Aorta (tissue), 5 donors: Measurements from ENCODE around the gene IRS1. TPM values are rescaled to one million over a fixed set of nuclear protein-coding genes. Genes with fewer than 3 reads are reported as not detected.
A peak's percentile ranks its signal among the peaks of the same experiment; 100 is the strongest.

Experiments used
- ATAC-seq: fragments of 200-7000 bp; cut with Tn5 transposase; one replicate; pipeline ENCODE4 v1.9.1; 2022; ENCODE audit warnings: moderate library complexity; ENCODE audit not compliant: low FRiP score
- DNase-seq, 2 donors: peaks; one replicate each; pipeline ENCODE4 v3.0.0-alpha.2; 2020
- H3K27ac ChIP-seq, 2 donors: one replicate each; pipeline ENCODE4 v1.5.1; 2013; ENCODE audit warnings: low read length in 2 of 2, mild to moderate bottlenecking in 2 of 2, moderate library complexity in 2 of 2, control low read depth in 1 of 2, inconsistent platforms in 1 of 2, low read depth in 1 of 2
- H3K27me3 ChIP-seq, 2 donors: one replicate each; pipeline ENCODE4 v1.6.1; 2013; ENCODE audit warnings: control low read depth in 1 of 2, low read length in 1 of 2, mild to moderate bottlenecking in 1 of 2, moderate library complexity in 1 of 2; ENCODE audit not compliant: insufficient read depth in 2 of 2, control insufficient read depth in 1 of 2
- H3K36me3 ChIP-seq, 2 donors: one replicate each; pipeline ENCODE4 v1.6.1; 2013; ENCODE audit warnings: control low read depth in 1 of 2, low read length in 1 of 2, mild to moderate bottlenecking in 1 of 2; ENCODE audit not compliant: insufficient read depth in 2 of 2, control insufficient read depth in 1 of 2
- H3K4me1 ChIP-seq, 2 donors: one replicate each; pipeline ENCODE4 v1.6.1; 2013; ENCODE audit warnings: low read length in 2 of 2, control low read depth in 1 of 2, mild to moderate bottlenecking in 1 of 2, moderate library complexity in 1 of 2; ENCODE audit not compliant: insufficient read depth in 2 of 2, control insufficient read depth in 1 of 2
- H3K4me3 ChIP-seq, 2 donors: one replicate each; pipeline ENCODE4 v1.5.1; 2013; ENCODE audit warnings: low read length in 2 of 2, control low read depth in 1 of 2, mild to moderate bottlenecking in 1 of 2
- H3K9me3 ChIP-seq: one replicate; pipeline ENCODE4 v1.6.1; 2013; ENCODE audit warnings: mild to moderate bottlenecking, low read length; ENCODE audit not compliant: control insufficient read depth
- WGBS, 2 donors: extraction: QIAGEN DNeasy Blood & Tissue Kit; methylation state at CpG; one replicate each; pipeline ENCODE4 v1.1.7; 2013; 5-methylcytosine and 5-hydroxymethylcytosine counted together
- intact Hi-C, 2 donors: fragments of 100-400 bp; cut with DNase I; formaldehyde crosslinking; loops; one replicate each; pipeline versions ENCODE4 v1.14.2 to v1.15.0; 2022
- polyA plus RNA-seq, 2 donors: library from polyadenylated mRNA; stranded (reverse); fragments of 200-250 nt; gene quantifications; one replicate each; pipeline ENCODE4 v1.2.3, GENCODE V29; 2013
- total RNA-seq, 2 donors: library from RNA; stranded (reverse); fragmentation: NEBNext Ultra II Directional; extraction: Animal tissue kit (Norgen Biotek cat#: 25700); gene quantifications; one replicate each; pipeline ENCODE4 v1.2.1, GENCODE V29; 2021
- donor health status: healthy with polysubstance abuse.
- donor health status: Bipolar disorder and iron deficiency.
- donor health status: DM: no; HTN: no; CAD: no.
- donor health status: DM: no; HTN: no; CAD: no.
- donor health status: DM: yes; HTN: yes; CAD: no.

IRS1 gene
- total and polyA plus RNA-seq, 4 donors, result 2.1 to 16.6 (median 8.1) TPM

DNA sequence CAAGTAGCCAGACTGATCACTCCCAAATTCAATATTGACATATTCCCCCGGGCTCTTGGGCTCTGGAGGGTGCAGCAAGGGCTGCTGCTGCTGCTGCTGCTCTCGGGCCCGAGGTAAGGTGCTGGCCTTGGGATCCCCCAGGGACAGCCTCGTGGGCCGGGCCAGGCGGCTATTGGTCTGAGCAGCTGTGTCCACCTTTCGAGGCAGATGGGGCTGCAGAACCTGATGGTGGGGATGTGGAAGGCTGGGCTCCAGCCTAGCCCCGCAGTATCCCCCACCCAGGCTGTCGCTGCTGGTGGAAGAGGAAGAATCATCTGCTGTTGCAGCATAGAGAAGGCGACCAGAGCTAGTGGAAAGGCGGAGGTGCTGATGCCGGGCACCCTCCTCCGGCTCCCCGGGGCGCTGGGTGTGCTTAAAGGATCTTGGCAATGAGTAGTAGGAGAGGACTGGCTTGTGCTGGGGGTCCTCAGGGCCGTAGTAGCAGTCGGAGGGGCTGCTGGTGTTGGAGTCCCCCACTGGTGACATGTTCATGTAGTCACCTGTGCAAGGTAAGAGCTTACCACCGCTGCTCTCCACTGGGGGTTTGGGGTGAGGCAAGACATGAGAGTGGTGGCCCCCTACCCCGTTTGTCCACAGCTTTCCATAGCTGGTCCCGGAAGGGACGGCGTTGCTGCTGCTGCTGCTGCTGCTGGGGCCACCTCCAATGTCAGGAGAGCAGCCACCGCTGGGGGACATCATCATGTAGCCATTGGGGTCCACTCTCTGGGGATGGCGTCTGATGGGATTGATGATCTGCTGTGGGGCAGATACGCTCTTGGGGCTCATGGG is 3.4 kb downstream of the IRS1 start:
- no peak overlapping the region for H3K4me3 ChIP-seq
- ATAC-seq (no peak), DNase-seq (peak in 1 of 2 donors; percentile 74)
- no peaks in the 10 kb centered on the region for H3K27me3 ChIP-seq
- H3K4me1 ChIP-seq, result peaks cover 0 to 2% of the 10 kb centered on the region in 2 donors
- 84% methylated on average over 25 of the region's 25 CpGs for WGBS, 2 donors
- H3K9me3 ChIP-seq, result no peaks in the 10 kb centered on the region
- H3K36me3 ChIP-seq, result no peaks in the 10 kb centered on the region
- H3K27ac ChIP-seq, result peak overlapping the region in 1 of 2 donors; percentile 59
- intact Hi-C loops, result loop anchor here (5.0 to 10.0 kb wide), 4 partner anchors 34 to 319 kb away; no protein-coding TSS in a partner anchor

DNA sequence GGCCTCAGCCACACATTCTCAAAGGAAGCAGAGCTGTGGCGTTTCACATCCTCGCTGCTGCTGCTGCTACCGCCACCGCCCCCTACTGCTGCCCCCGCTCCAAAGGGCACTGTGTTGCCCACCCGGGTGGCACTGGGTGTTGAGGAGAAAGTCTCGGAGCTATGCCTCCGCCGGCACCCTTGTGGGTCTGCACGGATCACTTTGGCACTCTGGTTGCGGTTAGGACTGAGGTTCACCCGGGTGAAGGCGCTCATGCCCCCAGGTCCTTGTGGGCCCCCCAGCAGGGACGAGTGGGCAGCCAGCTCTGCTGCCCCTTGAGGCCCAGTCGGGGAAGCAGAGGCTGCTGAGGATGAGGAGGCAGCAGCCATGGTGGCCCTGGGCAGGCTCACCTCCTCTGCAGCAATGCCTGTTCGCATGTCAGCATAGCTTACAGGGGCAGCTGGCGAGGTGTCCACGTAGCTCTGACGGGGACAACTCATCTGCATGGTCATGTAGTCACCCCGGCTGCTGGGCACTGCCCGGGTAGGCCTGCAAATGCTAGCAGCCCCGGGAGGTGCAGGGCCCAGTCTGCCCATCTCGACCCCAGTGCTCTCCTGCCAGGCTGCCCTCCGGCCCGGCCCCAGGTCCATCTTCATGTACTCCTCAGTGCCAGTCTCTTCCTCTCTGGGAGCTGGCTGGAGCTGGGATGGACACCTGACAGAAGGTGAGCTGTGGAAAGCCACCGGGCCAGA is 4.2 kb downstream of the IRS1 start:
- H3K27me3 ChIP-seq, result no peaks in the 10 kb centered on the region
- H3K27ac ChIP-seq, result peak overlapping the region; percentile 30 to 59
- H3K4me3 ChIP-seq, result peak overlapping the region; percentile 52 to 60
- WGBS, 2 donors, result 66 to 68% methylated on average over 25 to 26 of the region's 26 CpGs
- no peaks in the 10 kb centered on the region for H3K36me3 ChIP-seq
- H3K4me1 ChIP-seq, result peaks cover 0 to 2% of the 10 kb centered on the region in 2 donors
- intact Hi-C loops, result loop anchor here (5.0 to 10.0 kb wide), 4 partner anchors 33 to 318 kb away; no protein-coding TSS in a partner anchor
- ATAC-seq (no peak), DNase-seq (peak; percentile 45 to 77)
- H3K9me3 ChIP-seq, result no peaks in the 10 kb centered on the region

DNA sequence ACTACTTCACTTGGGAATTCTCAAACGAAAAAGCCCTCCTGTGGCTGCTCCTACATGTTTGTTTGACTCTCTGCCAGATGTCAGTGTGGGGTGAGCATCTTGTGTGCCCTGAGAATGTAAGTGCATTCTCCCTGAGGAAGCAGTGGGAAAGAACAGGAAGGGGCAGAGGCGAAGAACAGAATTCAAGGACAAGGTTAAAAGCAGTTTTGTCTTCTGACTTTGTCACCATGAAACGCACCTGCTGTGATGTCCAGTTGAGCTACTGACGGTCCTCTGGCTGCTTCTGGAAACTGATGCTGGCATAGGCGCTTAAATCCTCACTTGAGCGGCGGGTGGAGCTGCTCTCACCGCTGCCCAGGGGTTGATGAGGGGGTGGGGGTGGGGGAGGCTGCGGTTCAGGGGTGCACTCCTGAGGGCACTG is 4.9 kb downstream of the IRS1 start:
- intact Hi-C loops, result loop anchor here (5.0 to 10.0 kb wide), 5 partner anchors 32 to 317 kb away; no protein-coding TSS in a partner anchor
- no peak for DNase-seq

DNA sequence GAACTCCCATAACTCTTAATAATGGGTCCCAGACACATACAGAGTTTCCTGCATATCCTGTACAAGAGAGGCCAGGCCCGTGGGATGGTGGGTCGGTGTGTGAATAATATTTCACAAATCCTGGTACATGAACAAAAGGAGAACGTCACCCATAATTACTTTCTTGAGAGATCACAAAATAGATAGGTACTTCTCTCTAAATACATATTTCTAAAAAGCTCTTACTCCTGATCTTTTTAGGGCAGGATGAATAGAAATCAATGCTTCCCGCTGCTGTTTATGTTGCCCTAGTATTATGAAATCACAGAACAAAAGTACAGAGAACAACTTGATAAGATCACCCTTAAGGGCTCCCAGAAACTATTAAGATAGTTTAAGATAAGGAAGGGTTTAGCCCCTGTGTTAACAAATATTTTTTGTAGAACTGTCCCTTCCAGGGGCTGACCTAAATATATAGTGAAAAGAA is 5.4 kb downstream of the IRS1 start:
- intact Hi-C loops, result loop anchor here (5.0 to 10.0 kb wide), 3 partner anchors 37 to 289 kb away; no protein-coding TSS in a partner anchor
- Histone ChIP-seq H3K27ac (peak overlapping the region in 1 of 2 donors; percentile 30), H3K36me3 (no peaks in the 10 kb centered on the region), H3K9me3 (no peaks in the 10 kb centered on the region), H3K27me3 (no peaks in the 10 kb centered on the region), H3K4me3 (peak overlapping the region; percentile 52 to 60), H3K4me1 (peaks cover 0 to 5% of the 10 kb centered on the region in 2 donors)
- no peak for DNase-seq
- 6 to 8% methylated on average over 4 of the region's 4 CpGs for WGBS, 2 donors
- no peak for ATAC-seq

More for the DNA sequence above, 4.9 kb downstream of the IRS1 start:
- no peaks in the 10 kb centered on the region for H3K36me3 ChIP-seq
- peaks cover 0 to 5% of the 10 kb centered on the region in 2 donors for H3K4me1 ChIP-seq
- H3K27ac ChIP-seq, result peak overlapping the region; percentile 30 to 52
- H3K9me3 ChIP-seq, result no peaks in the 10 kb centered on the region
- peak overlapping the region; percentile 52 to 60 for H3K4me3 ChIP-seq
- ATAC-seq, result no peak
- 8 to 13% methylated on average over 9 of the region's 9 CpGs for WGBS, 2 donors
- H3K27me3 ChIP-seq, result no peaks in the 10 kb centered on the region

DNA sequence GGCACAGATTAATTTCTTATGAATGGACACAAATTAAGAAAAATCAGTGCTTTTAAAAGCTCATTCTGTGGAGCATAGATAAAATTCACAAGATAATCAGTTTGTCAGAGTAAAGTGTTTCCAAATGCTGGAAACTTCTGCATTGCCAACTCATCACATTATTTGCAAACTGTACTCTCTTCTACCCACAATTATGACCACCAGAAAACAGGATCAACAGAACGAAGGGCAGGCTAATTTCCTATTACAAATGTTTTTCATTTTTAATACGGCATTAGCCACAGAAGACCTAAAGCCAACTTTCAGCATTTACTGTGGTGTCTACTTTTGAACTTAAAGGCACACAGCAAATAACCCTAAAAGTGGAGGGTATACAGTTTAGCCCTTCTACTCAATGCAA is 6.0 kb downstream of the IRS1 start:
- no peaks in the 10 kb centered on the region for H3K27me3 ChIP-seq
- 0 to 4% methylated on average over 2 of the region's 2 CpGs for WGBS, 2 donors
- H3K4me3 ChIP-seq, result peak overlapping the region; percentile 52 to 60
- no peak overlapping the region for H3K27ac ChIP-seq
- H3K36me3 ChIP-seq, result no peaks in the 10 kb centered on the region
- DNase-seq (no peak), ATAC-seq (no peak)
- H3K9me3 ChIP-seq, result no peaks in the 10 kb centered on the region
- peaks cover 0 to 5% of the 10 kb centered on the region in 2 donors for H3K4me1 ChIP-seq
- intact Hi-C loops, result loop anchor here (5.0 to 10.0 kb wide), 3 partner anchors 36 to 289 kb away; no protein-coding TSS in a partner anchor

DNA sequence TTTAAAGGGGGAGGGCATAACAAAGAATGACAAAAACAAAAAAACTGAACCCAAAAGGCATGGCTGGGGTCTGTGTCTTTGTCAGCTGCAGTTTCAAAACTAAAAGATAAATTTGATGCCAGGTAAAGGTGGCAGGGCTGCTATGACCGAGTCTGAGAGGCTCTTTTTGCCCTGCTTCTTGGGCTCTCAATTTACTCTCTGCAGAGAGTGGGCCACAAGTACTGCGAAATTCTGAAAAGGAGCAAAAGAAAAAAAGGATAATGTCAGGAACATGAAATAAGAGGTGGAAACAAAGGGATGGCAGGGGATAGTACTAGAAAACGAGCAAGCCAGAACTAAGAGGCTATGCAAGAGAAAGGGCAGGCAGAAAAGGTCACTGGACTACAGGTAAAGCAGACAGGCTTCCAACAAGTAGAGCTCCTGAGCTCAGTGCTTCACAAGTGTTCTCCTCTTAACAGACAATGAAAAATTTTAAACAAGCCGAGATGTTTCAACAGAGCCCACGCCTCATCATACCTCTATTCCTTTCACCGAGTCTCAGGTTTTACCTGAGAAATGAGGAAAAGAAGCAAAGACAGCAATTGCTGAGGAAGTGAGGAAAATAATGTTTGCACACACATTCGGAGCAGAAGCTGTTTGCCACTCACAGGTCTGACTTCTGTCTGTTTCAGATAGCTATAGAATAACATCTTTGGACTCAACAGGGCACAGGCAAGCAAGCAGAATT is 7.3 kb downstream of the IRS1 start:
- Histone ChIP-seq H3K27ac (peak overlapping the region; percentile 80 to 94), H3K36me3 (no peaks in the 10 kb centered on the region), H3K4me1 (peaks cover 0 to 5% of the 10 kb centered on the region in 2 donors), H3K4me3 (peak overlapping the region; percentile 19 to 59), H3K27me3 (no peaks in the 10 kb centered on the region), H3K9me3 (no peaks in the 10 kb centered on the region)
- ATAC-seq, result no peak
- no peak for DNase-seq
- intact Hi-C loops, result loop anchor here (5.0 to 10.0 kb wide), 3 partner anchors 35 to 288 kb away; no protein-coding TSS in a partner anchor
- 27 to 28% methylated on average over 7 of the region's 7 CpGs for WGBS, 2 donors

DNA sequence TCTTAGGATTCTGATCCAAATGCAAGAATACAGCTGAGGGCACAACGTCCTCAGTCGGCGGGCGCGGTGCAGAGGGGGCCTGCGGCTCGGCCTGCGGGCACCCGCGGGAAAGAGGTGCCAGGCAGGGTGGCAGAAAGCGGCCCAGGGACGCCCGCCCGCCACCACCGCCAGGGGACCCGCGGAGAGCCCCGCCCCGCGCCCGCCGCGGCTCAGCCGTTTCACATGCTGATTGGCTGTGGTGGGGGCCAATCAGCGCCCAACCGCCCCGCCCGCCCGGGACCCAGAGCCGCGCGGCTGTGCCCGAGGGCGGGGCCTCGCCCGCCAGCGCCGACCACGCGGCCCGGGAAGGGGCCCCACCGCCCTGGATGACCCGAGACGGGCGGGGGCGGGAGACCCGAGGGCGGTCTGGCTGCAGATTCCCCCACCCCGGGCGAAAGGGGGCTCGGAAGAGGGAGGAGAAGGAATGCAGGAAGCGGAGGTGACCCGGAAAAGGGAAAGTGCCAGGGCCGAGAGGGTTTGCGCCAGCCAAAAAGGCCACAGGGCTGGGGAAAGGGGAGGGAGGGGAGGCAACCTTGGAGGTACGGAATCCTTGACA is 8.0 kb downstream of the IRS1 start:
- 0% methylated on average over 42 to 56 of the region's 56 CpGs for WGBS, 2 donors
- peaks cover 0 to 5% of the 10 kb centered on the region in 2 donors for H3K4me1 ChIP-seq
- H3K27me3 ChIP-seq, result no peaks in the 10 kb centered on the region
- peak overlapping the region; percentile 94 to 97 for H3K27ac ChIP-seq
- no peaks in the 10 kb centered on the region for H3K36me3 ChIP-seq
- DNase-seq (peak; percentile 95 to 96), ATAC-seq (peak; percentile 96)
- intact Hi-C loops, result loop anchor here (2.0 to 10.0 kb wide), 4 partner anchors 34 to 287 kb away; no protein-coding TSS in a partner anchor
- no peaks in the 10 kb centered on the region for H3K9me3 ChIP-seq
- H3K4me3 ChIP-seq, result peak overlapping the region; percentile 33 to 76
